Testis (tissue), 3 donors: ENCODE measurements around the gene NTN4. TPM values are rescaled to one million over a fixed set of nuclear protein-coding genes. Genes with fewer than 3 reads are reported as not detected.

Experiments
- DNase-seq: peaks from one replicate; pipeline ENCODE4 v3.0.0-alpha.2; 2019
- H3K27ac ChIP-seq, 2 donors: fragments of 200-600 bp; sonication (generic); one replicate each; pipeline ENCODE4 v1.5.1; 2019
- H3K27me3 ChIP-seq: fragments of 200-600 bp; sonication (generic); one replicate; pipeline ENCODE4 v1.5.1; 2019
- H3K36me3 ChIP-seq: fragments of 200-600 bp; sonication (generic); one replicate; pipeline ENCODE4 v1.5.1; 2017; ENCODE audit warnings: low read depth; ENCODE audit errors: missing control alignments
- H3K4me1 ChIP-seq: fragments of 200-600 bp; sonication (generic); one replicate; pipeline ENCODE4 v1.5.1; 2019
- H3K4me3 ChIP-seq, 2 donors: fragments of 200-600 bp; sonication (generic); one replicate each; pipeline ENCODE4 v1.5.1; 2017 to 2019
- H3K9me3 ChIP-seq: fragments of 200-600 bp; sonication (generic); one replicate; pipeline ENCODE4 v1.5.1; 2017
- POLR2A ChIP-seq: fragments of 450-650 bp; IDR thresholded peaks from one replicate; pipeline ENCODE4 v1.6.1; 2017; ENCODE audit warnings: antibody characterized with exemption, mild to moderate bottlenecking, moderate library complexity
- WGBS, 2 donors: methylation state at CpG; one replicate each; pipeline ENCODE4 v1.1.5; 2018; 5-methylcytosine and 5-hydroxymethylcytosine counted together
- intact Hi-C: fragments of 100-400 bp; cut with DNase I; formaldehyde crosslinking; loops from one replicate; pipeline ENCODE4 v1.15.1; 2023; ENCODE audit warnings: low total_unique reads
- polyA plus RNA-seq: library from polyadenylated mRNA; stranded (reverse); fragments of 350-450 nt; fragmentation: Illumina TruSeq; extraction: RNeasy Lipid Tissue Mini Kit (QIAGEN cat#74804); gene quantifications from one replicate; pipeline ENCODE4 v1.2.3, GENCODE V29; 2014; ENCODE audit warnings: low read depth, low replicate concordance; ENCODE audit not compliant: insufficient read depth
- total RNA-seq, 2 donors: library from RNA; depleted of rRNA; stranded (reverse); fragments of >200 nt; gene quantifications; one replicate each; pipeline ENCODE4 v1.2.3, GENCODE V29; 2016
- TF ChIP-seq, protein P1 (sequence below), 3 experiments: fragments of 450-650 bp in 2 of 3; fragments of 200-600 bp in 1 of 3; sonication (generic) in 1 of 3; IDR thresholded peaks; one replicate each; pipeline ENCODE4 v1.5.1; 2016 to 2019; ENCODE audit warnings: antibody characterized with exemption in 3 of 3, mild to moderate bottlenecking in 2 of 3, moderate library complexity in 1 of 3

The NTN4 gene
- total and polyA plus RNA-seq, 3 donors from 2014 or later: 15.9 to 84.9 (median 43.8) TPM

DNA sequence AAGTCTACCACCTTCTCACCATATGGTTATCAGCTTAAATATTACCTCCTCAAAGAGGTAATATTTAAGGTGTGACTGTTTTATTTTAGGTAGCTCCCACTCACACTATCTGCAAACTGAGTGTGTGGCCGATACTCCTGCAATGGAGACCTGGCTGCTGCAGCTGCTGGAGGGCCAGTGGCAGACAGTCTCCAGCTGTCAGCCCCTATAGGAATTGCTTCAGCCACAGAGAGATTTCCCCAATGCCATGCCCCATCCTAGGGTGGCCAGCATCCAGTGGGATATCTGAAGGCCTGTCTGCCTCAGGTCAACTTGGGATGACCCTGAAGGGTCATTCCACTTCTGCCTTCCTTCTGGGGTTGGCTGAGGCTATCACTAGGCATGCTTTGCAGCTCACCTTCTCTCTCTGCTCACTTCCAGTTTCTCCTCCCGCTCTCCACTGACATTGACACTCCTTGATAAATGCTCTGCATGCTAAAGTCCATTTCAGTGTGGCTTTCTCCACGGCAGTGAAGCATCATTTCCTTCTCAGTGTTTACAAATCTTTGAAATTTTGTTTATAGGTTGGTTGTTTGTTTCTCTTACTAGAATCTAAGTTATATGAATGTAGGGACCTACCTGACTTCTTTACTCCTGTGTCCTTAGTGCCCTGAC, 149.1 kb downstream of the NTN4 start:
- Histone ChIP-seq H3K4me3 (no peak overlapping the region), H3K27me3 (no peaks in the 10 kb centered on the region), H3K36me3 (no peaks in the 10 kb centered on the region), H3K9me3 (no peaks in the 10 kb centered on the region), H3K27ac (no peak overlapping the region), H3K4me1 (no peaks in the 10 kb centered on the region)
- DNase-seq: no peak
- 47 to 84% methylated on average over 3 of the region's 3 CpGs for WGBS, 2 donors
- intact Hi-C loops: no loop called here
- TF ChIP-seq, protein P1, sequence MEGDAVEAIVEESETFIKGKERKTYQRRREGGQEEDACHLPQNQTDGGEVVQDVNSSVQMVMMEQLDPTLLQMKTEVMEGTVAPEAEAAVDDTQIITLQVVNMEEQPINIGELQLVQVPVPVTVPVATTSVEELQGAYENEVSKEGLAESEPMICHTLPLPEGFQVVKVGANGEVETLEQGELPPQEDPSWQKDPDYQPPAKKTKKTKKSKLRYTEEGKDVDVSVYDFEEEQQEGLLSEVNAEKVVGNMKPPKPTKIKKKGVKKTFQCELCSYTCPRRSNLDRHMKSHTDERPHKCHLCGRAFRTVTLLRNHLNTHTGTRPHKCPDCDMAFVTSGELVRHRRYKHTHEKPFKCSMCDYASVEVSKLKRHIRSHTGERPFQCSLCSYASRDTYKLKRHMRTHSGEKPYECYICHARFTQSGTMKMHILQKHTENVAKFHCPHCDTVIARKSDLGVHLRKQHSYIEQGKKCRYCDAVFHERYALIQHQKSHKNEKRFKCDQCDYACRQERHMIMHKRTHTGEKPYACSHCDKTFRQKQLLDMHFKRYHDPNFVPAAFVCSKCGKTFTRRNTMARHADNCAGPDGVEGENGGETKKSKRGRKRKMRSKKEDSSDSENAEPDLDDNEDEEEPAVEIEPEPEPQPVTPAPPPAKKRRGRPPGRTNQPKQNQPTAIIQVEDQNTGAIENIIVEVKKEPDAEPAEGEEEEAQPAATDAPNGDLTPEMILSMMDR (IDR thresholded peaks at IDR 0.05): no peak
- no peak for TF ChIP-seq POLR2A

DNA sequence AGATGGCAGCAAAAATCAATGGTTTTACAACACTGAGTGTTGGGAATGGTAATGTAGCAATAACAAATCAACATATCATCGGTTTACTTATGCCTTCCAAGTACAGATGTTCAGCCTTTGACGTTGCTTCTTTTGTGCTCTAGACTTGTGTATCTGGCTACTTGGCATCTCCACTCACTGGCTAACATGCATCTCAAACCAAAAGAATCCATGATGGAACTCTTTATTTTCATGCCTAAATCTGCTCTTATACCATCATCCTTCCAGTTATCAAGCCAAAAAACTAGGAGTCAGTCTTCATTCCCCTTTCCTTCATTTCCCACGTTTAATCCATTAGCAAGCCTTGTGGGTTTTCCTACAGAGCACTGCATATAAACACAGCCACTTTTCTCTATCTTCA, 150.0 kb downstream of the NTN4 start:
- Histone ChIP-seq H3K4me3 (no peak overlapping the region), H3K36me3 (no peaks in the 10 kb centered on the region), H3K4me1 (no peaks in the 10 kb centered on the region), H3K9me3 (no peaks in the 10 kb centered on the region), H3K27ac (no peak overlapping the region), H3K27me3 (no peaks in the 10 kb centered on the region)
- DNase-seq: no peak
- 84 to 85% methylated on average over 3 of the region's 3 CpGs for WGBS, 2 donors
- intact Hi-C loops: no loop called here
- TF ChIP-seq, protein P1 (IDR thresholded peaks at IDR 0.05): no peak
- no peak for TF ChIP-seq POLR2A

- Histone ChIP-seq H3K36me3 (no peaks in the 10 kb centered on the region), H3K4me1 (peaks cover 5% of the 10 kb centered on the region), H3K27ac (no peak overlapping the region), H3K27me3 (no peaks in the 10 kb centered on the region), H3K4me3 (peak overlapping the region in 1 of 2 donors; percentile 25), H3K9me3 (no peaks in the 10 kb centered on the region)
- WGBS, 2 donors: 52 to 68% methylated on average over 8 of the region's 8 CpGs
- TF ChIP-seq, protein P1 (IDR thresholded peaks at IDR 0.05): no peak
- no peak for TF ChIP-seq POLR2A
- no peak for DNase-seq
- intact Hi-C loops: no loop called here
Observed at GRCh38 chr12:95637471-95638155, 153.0 kb downstream of the NTN4 start.

DNA sequence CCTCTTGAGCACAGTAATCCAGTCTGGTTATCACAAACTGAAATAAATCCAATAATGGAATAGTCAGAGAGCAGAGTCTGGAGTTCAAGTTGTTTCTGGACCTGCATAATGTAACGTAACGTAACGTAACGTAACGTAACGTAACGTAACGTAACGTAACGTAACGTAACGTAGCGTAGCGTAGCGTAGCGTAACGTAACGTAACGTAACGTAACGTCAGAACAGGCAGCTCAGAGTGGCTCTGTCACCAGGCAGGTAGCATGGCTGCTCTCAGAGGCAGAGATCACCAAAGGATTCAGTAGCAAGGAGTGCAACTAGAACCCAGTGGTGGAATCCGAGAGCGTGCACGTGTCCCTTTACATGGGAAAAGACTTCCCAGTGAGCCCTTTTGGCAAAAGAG, 153.6 kb downstream of the NTN4 start:
- Histone ChIP-seq H3K9me3 (no peaks in the 10 kb centered on the region), H3K27me3 (no peaks in the 10 kb centered on the region), H3K27ac (no peak overlapping the region), H3K4me3 (peak overlapping the region in 1 of 2 donors; percentile 25), H3K36me3 (no peaks in the 10 kb centered on the region), H3K4me1 (peaks cover 5% of the 10 kb centered on the region)
- peak; percentile 49 for DNase-seq
- intact Hi-C loops: no loop called here
- no peak for TF ChIP-seq POLR2A
- TF ChIP-seq, protein P1 (IDR thresholded peaks at IDR 0.05): no peak
- 68 to 80% methylated on average over 24 of the region's 24 CpGs for WGBS, 2 donors
